H9 (cell line): Measurements from ENCODE around the gene PDX1. TPM values are rescaled to one million over a fixed set of nuclear protein-coding genes. Genes with fewer than 3 reads are reported as not detected.

Experiments used
- DNase-seq: peaks from one replicate; pipeline ENCODE4 v3.0.0-alpha.2; 2017
- H2AFZ ChIP-seq: one replicate; pipeline ENCODE4 v1.6.1; 2013; ENCODE audit warnings: mild to moderate bottlenecking, low read length, control low read depth, moderate library complexity
- H2AK5ac ChIP-seq: 2 replicates; pipeline ENCODE4 v1.6.1; 2013; ENCODE audit warnings: low read length, control low read depth, mixed read lengths; ENCODE audit not compliant: insufficient read length
- H2BK120ac ChIP-seq: one replicate; pipeline ENCODE4 v1.6.1; 2013; ENCODE audit warnings: low read depth, mild to moderate bottlenecking, low read length, control low read depth, inconsistent platforms; ENCODE audit not compliant: poor library complexity, severe bottlenecking
- H2BK12ac ChIP-seq: 2 replicates; pipeline ENCODE4 v1.6.1; 2013; ENCODE audit warnings: low read length, control low read depth, mixed read lengths, low read depth; ENCODE audit not compliant: insufficient read length
- H2BK15ac ChIP-seq: 2 replicates; pipeline ENCODE4 v1.6.1; 2013; ENCODE audit warnings: low read depth, low read length, control low read depth
- H2BK20ac ChIP-seq: one replicate; pipeline ENCODE4 v1.6.1; 2013; ENCODE audit warnings: low read depth, mild to moderate bottlenecking, low read length, control low read depth, inconsistent platforms; ENCODE audit not compliant: poor library complexity, severe bottlenecking
- H2BK5ac ChIP-seq: 2 replicates; pipeline ENCODE4 v1.6.1; 2013; ENCODE audit warnings: low read length, control low read depth, mixed read lengths; ENCODE audit not compliant: insufficient read length
- H3K14ac ChIP-seq: 2 replicates; pipeline ENCODE4 v1.6.1; 2013; ENCODE audit warnings: low read length, control low read depth; ENCODE audit not compliant: insufficient read depth
- H3K18ac ChIP-seq: 2 replicates; pipeline ENCODE4 v1.6.1; 2013; ENCODE audit warnings: low read depth, mild to moderate bottlenecking, mixed read lengths, low read length, control low read depth; ENCODE audit not compliant: insufficient read length
- H3K23ac ChIP-seq: 2 replicates; pipeline ENCODE4 v1.6.1; 2013; ENCODE audit warnings: low read length, control low read depth, mixed read lengths, low read depth; ENCODE audit not compliant: insufficient read length
- H3K23me2 ChIP-seq: 2 replicates; pipeline ENCODE4 v1.6.1; 2013; ENCODE audit warnings: low read depth, mild to moderate bottlenecking, mixed read lengths, low read length, control low read depth; ENCODE audit not compliant: insufficient read length, poor library complexity, severe bottlenecking
- H3K27ac ChIP-seq: 2 replicates; pipeline ENCODE4 v1.5.1; 2013; ENCODE audit warnings: low read length, control low read depth, mixed read lengths, low read depth; ENCODE audit not compliant: insufficient read length
- H3K27me3 ChIP-seq: 2 replicates; pipeline ENCODE4 v1.6.1; 2013; ENCODE audit warnings: low read length, control low read depth, inconsistent platforms; ENCODE audit not compliant: insufficient read depth
- H3K4ac ChIP-seq: 2 replicates; pipeline ENCODE4 v1.6.1; 2013; ENCODE audit warnings: low read depth, mild to moderate bottlenecking, control low read depth, inconsistent platforms, low read length, moderate library complexity
- H3K4me1 ChIP-seq: 2 replicates; pipeline ENCODE4 v1.6.1; 2013; ENCODE audit warnings: low read length, control low read depth, inconsistent platforms; ENCODE audit not compliant: insufficient read depth
- H3K4me2 ChIP-seq: 2 replicates; pipeline ENCODE4 v1.6.1; 2013; ENCODE audit warnings: low read length, control low read depth, mixed read lengths; ENCODE audit not compliant: insufficient read length, insufficient read depth
- H3K56ac ChIP-seq: 2 replicates; pipeline ENCODE4 v1.6.1; 2013; ENCODE audit warnings: low read depth, mild to moderate bottlenecking, mixed read lengths, low read length, control low read depth; ENCODE audit not compliant: insufficient read length
- H3K79me1 ChIP-seq: 2 replicates; pipeline ENCODE4 v1.6.1; 2013; ENCODE audit warnings: low read depth, mild to moderate bottlenecking, moderate library complexity, low read length, control low read depth, inconsistent platforms; ENCODE audit not compliant: insufficient read depth, poor library complexity, severe bottlenecking
- H3K79me2 ChIP-seq: 2 replicates; pipeline ENCODE4 v1.6.1; 2013; ENCODE audit warnings: low read length, control low read depth, inconsistent platforms; ENCODE audit not compliant: insufficient read depth
- H3K9ac ChIP-seq: 2 replicates; pipeline ENCODE4 v1.6.1; 2013; ENCODE audit warnings: low read length, control low read depth, mixed read lengths; ENCODE audit not compliant: insufficient read length; ENCODE audit errors: extremely low read depth
- H3K9me3 ChIP-seq: one replicate; pipeline ENCODE4 v1.6.1; 2013; ENCODE audit warnings: low read depth, low read length, inconsistent platforms; ENCODE audit not compliant: control insufficient read depth
- H3T11ph ChIP-seq: one replicate; pipeline ENCODE4 v1.6.1; 2013; ENCODE audit warnings: mild to moderate bottlenecking, low read length, control low read depth, inconsistent platforms
- H4K20me1 ChIP-seq: one replicate; pipeline ENCODE4 v1.6.1; 2013; ENCODE audit not compliant: control insufficient read depth, insufficient read length, insufficient read depth
- H4K5ac ChIP-seq: 2 replicates; pipeline ENCODE4 v1.6.1; 2013; ENCODE audit warnings: low read depth, mild to moderate bottlenecking, mixed read lengths, low read length, control low read depth; ENCODE audit not compliant: insufficient read length
- H4K8ac ChIP-seq: replicated peaks from 2 replicates; pipeline ENCODE4 v1.6.1; 2013; ENCODE audit warnings: low read length, control low read depth, mixed read lengths, low read depth; ENCODE audit not compliant: insufficient read length
- H4K91ac ChIP-seq: 2 replicates; pipeline ENCODE4 v1.6.1; 2013; ENCODE audit warnings: low read depth, mild to moderate bottlenecking, moderate library complexity, mixed read lengths, low read length, control low read depth; ENCODE audit not compliant: insufficient read length
- H3K27ac Mint-ChIP-seq, 3 experiments: 2 replicates in 2 of 3; 3 replicates in 1 of 3; pipeline ENCODE4 v1.8.0; 2020 to 2021; ENCODE audit warnings: mixed read lengths in 3 of 3, mild to moderate bottlenecking in 1 of 3, moderate library complexity in 1 of 3
- H3K27me3 Mint-ChIP-seq: 2 replicates; pipeline ENCODE4 v1.8.0; 2021; ENCODE audit warnings: low read depth, mild to moderate bottlenecking, moderate library complexity, mixed read lengths
- H3K36me3 Mint-ChIP-seq, 3 experiments: 2 replicates in 2 of 3; 3 replicates in 1 of 3; pipeline ENCODE4 v1.8.0; 2020 to 2021; ENCODE audit warnings: low read depth in 3 of 3, mixed read lengths in 3 of 3; ENCODE audit not compliant: insufficient read depth in 1 of 3
- H3K4me1 Mint-ChIP-seq, 2 experiments: 2 replicates each; pipeline ENCODE4 v1.8.0; 2020; ENCODE audit warnings: mixed read lengths in 2 of 2
- H3K4me3 Mint-ChIP-seq, 2 experiments: 2 replicates in 1 of 2; 3 replicates in 1 of 2; pipeline ENCODE4 v1.8.0; 2020 to 2021; ENCODE audit warnings: mild to moderate bottlenecking in 2 of 2, mixed read lengths in 2 of 2, moderate library complexity in 1 of 2
- H3K9me3 Mint-ChIP-seq, 2 experiments: 2 replicates in 1 of 2; 3 replicates in 1 of 2; pipeline ENCODE4 v1.8.0; 2020; ENCODE audit warnings: mild to moderate bottlenecking in 2 of 2, mixed read lengths in 2 of 2, moderate library complexity in 1 of 2
- CTCF ChIP-seq: fragments of 200-600 bp; sonication (generic); conservative IDR thresholded peaks from 3 replicates; pipeline ENCODE4 v1.8.0; 2021; ENCODE audit warnings: antibody characterized with exemption, mild to moderate bottlenecking
- WGBS: extraction: QIAGEN DNeasy Blood & Tissue Kit; methylation state at CpG from one replicate; pipeline ENCODE4 v1.1.7; 2013; ENCODE audit warnings: missing lambda C conversion rate, low lambda C conversion rate, mixed read lengths; ENCODE audit not compliant: insufficient read length; ENCODE audit errors: extremely low coverage; 5-methylcytosine and 5-hydroxymethylcytosine counted together
- total RNA-seq: library from RNA; stranded (reverse); gene quantifications from 2 replicates; pipeline ENCODE4 v1.2.1, GENCODE V29; 2021

The PDX1 gene
- total RNA-seq, 1 experiment from 2014 or later: not detected

- H3K27me3 Mint-ChIP-seq: peaks cover 99% of the 10 kb centered on the region
- H3K27ac Mint-ChIP-seq: no peak overlapping the region
- no peak overlapping the region for H3T11ph ChIP-seq
- peak overlapping the region; percentile 46 for H3K4me2 ChIP-seq
- no peak overlapping the region for H4K91ac ChIP-seq
- H3K9me3 ChIP-seq: no peaks in the 10 kb centered on the region
- no peak overlapping the region for H4K8ac ChIP-seq
- H3K79me1 ChIP-seq: no peaks in the 10 kb centered on the region
- H3K27ac ChIP-seq: no peak overlapping the region
- no peak overlapping the region for H3K14ac ChIP-seq
- H2BK15ac ChIP-seq: no peak overlapping the region
- no peak overlapping the region for H2BK120ac ChIP-seq
- H3K4me1 Mint-ChIP-seq: peaks cover 13 to 25% of the 10 kb centered on the region in 2 experiments
- H2AFZ ChIP-seq: no peak overlapping the region
- H2AK5ac ChIP-seq: no peak overlapping the region
- H3K23ac ChIP-seq: no peak overlapping the region
- H3K23me2 ChIP-seq: no peaks in the 10 kb centered on the region
- no peak overlapping the region for H2BK5ac ChIP-seq
- no peaks in the 10 kb centered on the region for H3K79me2 ChIP-seq
- no peak overlapping the region for H2BK12ac ChIP-seq
- no peak overlapping the region for H3K56ac ChIP-seq
- H3K9me3 Mint-ChIP-seq: peaks cover 2 to 17% of the 10 kb centered on the region in 2 experiments
- H3K4me1 ChIP-seq: peaks cover 5% of the 10 kb centered on the region; the same call in 1 of the 2 replicates
- no peak for DNase-seq
- no peak for TF ChIP-seq CTCF
- H3K36me3 Mint-ChIP-seq: no peaks in the 10 kb centered on the region
- H3K27me3 ChIP-seq: peaks cover 94% of the 10 kb centered on the region
- no peak overlapping the region for H3K4ac ChIP-seq
- H2BK20ac ChIP-seq: no peak overlapping the region
- peak overlapping the region in 1 of 2 experiments; percentile 69; a peak in 2 of 5 replicates for H3K4me3 Mint-ChIP-seq
- H4K5ac ChIP-seq: no peak overlapping the region
- no CpG with 5 or more reads among the region's 14 CpGs for WGBS
- H3K9ac ChIP-seq: no peak overlapping the region
- no peak overlapping the region for H3K18ac ChIP-seq
- H4K20me1 ChIP-seq: no peaks in the 10 kb centered on the region
Measured at GRCh38 chr13:27959976-27960361, 40.2 kb downstream of the PDX1 start.
